ENCODE data around the gene TASP1. TPM values are rescaled to one million over a fixed set of nuclear protein-coding genes. Genes with fewer than 3 reads are reported as not detected.
"Not testable (repeated sequence)": the region's sequence is repeated elsewhere in the genome, so short reads cannot be mapped to it uniquely, and the experiment has no call there.

The TASP1 gene
- total and polyA plus RNA-seq, 7 donors = 4.8 to 13.0 (median 8.3) TPM

- H3K36me3 ChIP-seq = peaks cover 0 to 20% (median 0%) of the 10 kb centered on the region in 4 donors
- intact Hi-C loops (cut with DNase I) = no loop called here
Observed at GRCh38 chr20:13485576-13485975, 153.2 kb downstream of the TASP1 start.

GRCh38 chr20:13485019-13485418 is 153.7 kb downstream of the TASP1 start:
- peaks cover 0 to 25% (median 0%) of the 10 kb centered on the region in 4 donors for H3K36me3 ChIP-seq
- H3K4me1 ChIP-seq; DNase-seq; intact Hi-C loops (cut with DNase I); H3K4me3 ChIP-seq; H3K27ac ChIP-seq; H3K9me3 ChIP-seq; H3K27me3 ChIP-seq: not testable (repeated sequence)
- 47 to 74% methylated on average over 1 of the region's 1 CpG for WGBS, 2 donors

More at GRCh38 chr20:13485576-13485975, 153.2 kb downstream of the TASP1 start:
- WGBS, 2 donors = 25 to 67% methylated on average over 3 of the region's 3 CpGs
- Histone ChIP-seq H3K4me1 (peaks cover 0 to 5% (median 2%) of the 10 kb centered on the region in 4 donors), H3K27ac (no peak overlapping the region), H3K4me3 (no peak overlapping the region), H3K9me3 (no peaks in the 10 kb centered on the region), H3K27me3 (no peaks in the 10 kb centered on the region)
- DNase-seq = no peak
- no peak for TF ChIP-seq CTCF (IDR thresholded peaks at IDR 0.05)
- TF ChIP-seq POLR2AphosphoS5 (IDR thresholded peaks at IDR 0.05) = no peak
- TF ChIP-seq POLR2A (IDR thresholded peaks at IDR 0.05) = no peak
- TF ChIP-seq EP300 (IDR thresholded peaks at IDR 0.05) = no peak

GRCh38 chr20:13483472-13483871 is 155.3 kb downstream of the TASP1 start:
- intact Hi-C loops (cut with DNase I); H3K9me3 ChIP-seq; H3K27ac ChIP-seq; H3K4me3 ChIP-seq; H3K4me1 ChIP-seq; DNase-seq; H3K27me3 ChIP-seq: not testable (repeated sequence)
- peaks cover 0 to 25% (median 0%) of the 10 kb centered on the region in 4 donors for H3K36me3 ChIP-seq
- WGBS, 2 donors = 93 to 100% methylated on average over 1 of the region's 1 CpG

- TF ChIP-seq EP300 (IDR thresholded peaks at IDR 0.05) (no peak), POLR2AphosphoS5 (IDR thresholded peaks at IDR 0.05) (no peak), POLR2A (IDR thresholded peaks at IDR 0.05) (no peak), CTCF (IDR thresholded peaks at IDR 0.05) (no peak)
- intact Hi-C loops (cut with DNase I) = no loop called here
- no peak for DNase-seq
- Histone ChIP-seq H3K9me3 (no peaks in the 10 kb centered on the region), H3K4me3 (no peak overlapping the region), H3K4me1 (no peaks in the 10 kb centered on the region), H3K36me3 (peaks cover 0 to 25% (median 0%) of the 10 kb centered on the region in 4 donors), H3K27ac (no peak overlapping the region), H3K27me3 (no peaks in the 10 kb centered on the region)
- 79 to 90% methylated on average over 2 of the region's 2 CpGs for WGBS, 2 donors
Observed at GRCh38 chr20:13478366-13478765, 160.4 kb downstream of the TASP1 start.

GRCh38 chr20:13474467-13474866 is 164.3 kb downstream of the TASP1 start:
- no peak overlapping the region for H3K4me3 ChIP-seq
- WGBS, 2 donors = 94 to 96% methylated on average over 1 of the region's 1 CpG
- no peaks in the 10 kb centered on the region for H3K4me1 ChIP-seq
- H3K36me3 ChIP-seq = no peaks in the 10 kb centered on the region
- TF ChIP-seq POLR2A (IDR thresholded peaks at IDR 0.05) (no peak), EP300 (IDR thresholded peaks at IDR 0.05) (no peak), POLR2AphosphoS5 (IDR thresholded peaks at IDR 0.05) (no peak), CTCF (IDR thresholded peaks at IDR 0.05) (no peak)
- no peaks in the 10 kb centered on the region for H3K27me3 ChIP-seq
- intact Hi-C loops (cut with DNase I) = no loop called here
- no peak overlapping the region for H3K27ac ChIP-seq
- H3K9me3 ChIP-seq = no peaks in the 10 kb centered on the region
- DNase-seq = no peak

GRCh38 chr20:13469262-13469661 is 169.5 kb downstream of the TASP1 start:
- intact Hi-C loops (cut with DNase I) = no loop called here
- H3K27ac ChIP-seq = no peak overlapping the region
- H3K4me3 ChIP-seq = no peak overlapping the region
- H3K9me3 ChIP-seq = no peaks in the 10 kb centered on the region
- no peak for DNase-seq
- H3K36me3 ChIP-seq = no peaks in the 10 kb centered on the region
- TF ChIP-seq CTCF (IDR thresholded peaks at IDR 0.05) = no peak
- TF ChIP-seq POLR2A (IDR thresholded peaks at IDR 0.05) = no peak
- TF ChIP-seq EP300 (IDR thresholded peaks at IDR 0.05) = no peak
- no peak for TF ChIP-seq POLR2AphosphoS5 (IDR thresholded peaks at IDR 0.05)
- H3K27me3 ChIP-seq = no peaks in the 10 kb centered on the region
- H3K4me1 ChIP-seq = peaks cover 0 to 3% (median 0%) of the 10 kb centered on the region in 4 donors
